Epithelial cell of esophagus (primary cell): ENCODE measurements around the gene COMMD3.
A peak's percentile ranks its signal among the peaks of the same experiment; 100 is the strongest.

Experiments
- DNase-seq: peaks from one replicate; pipeline ENCODE4 v3.0.0; 2010; ENCODE audit warnings: low read depth
- H3K4me3 ChIP-seq: 2 replicates; pipeline ENCODE4 v1.5.1; 2011; ENCODE audit warnings: mild to moderate bottlenecking, low read length, control low read depth
- CTCF ChIP-seq: IDR thresholded peaks from 2 replicates; pipeline ENCODE4 v1.5.1; 2011; ENCODE audit warnings: low read depth, mild to moderate bottlenecking, low read length, control low read depth, inconsistent platforms; ENCODE audit not compliant: insufficient read depth; ENCODE audit errors: missing control alignments

COMMD3 gene

GRCh38 chr10:22316286-22317075, at the start of gene COMMD3:
COMMD3 (plus strand) TSS chr10:22316388; CDS start chr10:22316418, 30 bp downstream.
- DNase-seq, result peak; percentile 88
- no peak for TF ChIP-seq CTCF
- H3K4me3 ChIP-seq, result peak within 1 kb of the TSS; percentile 62

- H3K4me3 ChIP-seq, result no peak overlapping the region
- no peak for TF ChIP-seq CTCF
- no peak for DNase-seq
These were observed 47.7 kb upstream of the COMMD3 start for GRCh38 chr10:22268503-22268902.

- DNase-seq, result peak; percentile 13
- no peak for TF ChIP-seq CTCF
- H3K4me3 ChIP-seq, result no peak overlapping the region
These were observed 44.4 kb upstream of the COMMD3 start for GRCh38 chr10:22271786-22272185.

GRCh38 chr10:22278441-22278782, 37.8 kb upstream of the COMMD3 start:
- no peak for TF ChIP-seq CTCF
- no peak overlapping the region for H3K4me3 ChIP-seq
- no peak for DNase-seq

GRCh38 chr10:22280078-22280477, 36.1 kb upstream of the COMMD3 start:
- no peak overlapping the region for H3K4me3 ChIP-seq
- no peak for TF ChIP-seq CTCF
- DNase-seq, result no peak

- DNase-seq, result no peak
These were observed 31.1 kb upstream of the COMMD3 start for GRCh38 chr10:22285130-22285529.

More at GRCh38 chr10:22285130-22285529, 31.1 kb upstream of the COMMD3 start:
- H3K4me3 ChIP-seq, result no peak overlapping the region
- no peak for TF ChIP-seq CTCF
